ENCODE measurements around the gene CFL1. TPM values are rescaled to one million over a fixed set of nuclear protein-coding genes. Genes with fewer than 3 reads are reported as not detected.

The CFL1 gene
- total and polyA plus RNA-seq, 2 of the 8 experiments (the other 6 are each of a cell fraction or from before 2014, with no cell fraction given), result 1,252 to 1,365 TPM

DNA sequence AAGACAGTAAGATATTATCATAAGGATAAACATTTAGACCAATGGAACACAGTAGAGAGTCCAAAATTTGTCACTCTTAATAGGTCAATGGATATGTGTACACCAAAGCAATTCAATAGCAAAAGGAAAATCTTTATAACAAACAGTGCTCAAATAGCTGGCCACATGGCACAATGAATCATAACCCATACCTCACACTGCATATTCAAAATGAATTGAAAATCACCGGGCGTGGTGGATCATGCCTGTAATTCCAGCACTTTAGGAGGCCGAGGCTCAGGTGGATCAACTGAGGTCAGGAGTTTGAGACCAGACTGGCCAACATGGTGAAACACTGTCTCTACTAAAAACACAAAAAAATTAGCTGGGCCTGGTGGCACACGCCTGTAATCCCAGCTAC is 15.8 kb downstream of the CFL1 start:
- Histone ChIP-seq H3K9me3 (ENCODE audit: insufficient read depth in 2 of 2, low read depth in 1 of 2, low read length in 1 of 2) (no peaks in the 10 kb centered on the region), H3K36me3 (ENCODE audit: control insufficient read depth in 2 of 4, insufficient read depth in 4 of 4, low read length in 3 of 4) (no peaks in the 10 kb centered on the region), H3K27me3 (replicated peaks in 1 of 4; ENCODE audit: control insufficient read depth in 3 of 4, extremely low read depth in 1 of 4, insufficient read depth in 3 of 4, low read length in 3 of 4) (no peaks in the 10 kb centered on the region), H2BK120ac (replicated peaks; ENCODE audit: low read depth, low read length) (no peak overlapping the region), H3K27ac (ENCODE audit: low read depth, low read length) (no peak overlapping the region), H3K4me1 (replicated peaks in 1 of 4; ENCODE audit: control insufficient read depth in 3 of 4, insufficient read depth in 4 of 4, low read length in 3 of 4) (no peaks in the 10 kb centered on the region), H3K4me2 (ENCODE audit: insufficient read depth in 1 of 2, low read depth in 2 of 2, low read length in 2 of 2) (no peak overlapping the region), H3K56ac (replicated peaks; ENCODE audit: insufficient read length, low read depth, low read length) (no peak overlapping the region), H3K23me2 (ENCODE audit: low read depth, low read length) (no peaks in the 10 kb centered on the region), H3K79me2 (ENCODE audit: control insufficient read depth in 1 of 2, insufficient read depth in 2 of 2, low read length in 2 of 2) (no peaks in the 10 kb centered on the region), H4K20me1 (replicated peaks in 1 of 2; ENCODE audit: control insufficient read depth in 1 of 2, insufficient read depth in 2 of 2, low read length in 2 of 2) (no peaks in the 10 kb centered on the region), H2AFZ (ENCODE audit: low read length) (no peak overlapping the region), H3K18ac (ENCODE audit: extremely low read depth, low read length) (no peak overlapping the region), H2BK12ac (ENCODE audit: low read depth, low read length) (no peak overlapping the region), H3K9ac (replicated peaks in 1 of 4; ENCODE audit: extremely low read depth in 1 of 4, low read depth in 3 of 4, low read length in 3 of 4) (no peak overlapping the region), H3K23ac (ENCODE audit: insufficient read length) (no peak overlapping the region), H2AK5ac (ENCODE audit: low read depth, low read length) (no peak overlapping the region), H2BK5ac (ENCODE audit: low read depth, low read length) (no peak overlapping the region), H3K4ac (replicated peaks; ENCODE audit: insufficient read length, low read depth, low read length) (no peak overlapping the region), H4K5ac (ENCODE audit: insufficient read length, low read depth, low read length) (no peak overlapping the region), H3K79me1 (ENCODE audit: low read depth, low read length) (no peaks in the 10 kb centered on the region), H2BK20ac (ENCODE audit: low read length) (no peak overlapping the region), H4K8ac (ENCODE audit: extremely low read depth, insufficient read depth, low read length) (no peak overlapping the region), H4K91ac (replicated peaks; ENCODE audit: insufficient read length, low read length) (no peak overlapping the region), H3K14ac (ENCODE audit: insufficient read length) (no peak overlapping the region), H2BK15ac (ENCODE audit: low read length) (no peak overlapping the region), H3K4me3 (ENCODE audit: extremely low read depth in 1 of 4, insufficient read depth in 2 of 4, low read depth in 3 of 4, low read length in 4 of 4) (no peak overlapping the region)
- TF ChIP-seq CHD2 (IDR thresholded peaks at IDR 0.05; ENCODE audit: low read length) (no peak), CHD1 (IDR thresholded peaks at IDR 0.05; ENCODE audit: low read depth, low read length) (no peak), TBP (IDR thresholded peaks at IDR 0.05; ENCODE audit: low read depth, low read length) (no peak), TCF12 (IDR thresholded peaks at IDR 0.05; ENCODE audit: low read depth, low read length) (no peak), SAP30 (IDR thresholded peaks at IDR 0.05; ENCODE audit: insufficient read depth, insufficient replicate concordance, low read length) (no peak), BACH1 (IDR thresholded peaks at IDR 0.05; ENCODE audit: low read length) (no peak), SP4 (IDR thresholded peaks at IDR 0.05; ENCODE audit: low read length) (no peak), POU5F1 (IDR thresholded peaks at IDR 0.05; ENCODE audit: low read depth, low read length) (no peak)
- CTCF ChIA-PET (ENCODE audit: partially characterized antibody), result interaction anchor here (1.9 to 15.2 kb wide), 3 partner anchors 9 to 43 kb away, joined by 7 to 283 read pairs (median 48); partner anchors contain the start of genes CCDC85B, CTSW, FIBP and SNX32
- no peak for FAIRE-seq
- WGBS, 2 experiments (ENCODE audit: extremely low coverage in 1 of 2, insufficient coverage in 1 of 2, insufficient read length in 1 of 2, insufficient replicate concordance in 2 of 2, low coverage in 1 of 2, low lambda C conversion rate in 2 of 2, missing lambda C conversion rate in 1 of 2), result 95% methylated on average over 4 of the region's 4 CpGs; no CpG with 5 or more reads in 1 of the 2 experiments
- POLR2A ChIA-PET (ENCODE audit: partially characterized antibody), result interaction anchor here (1.5 to 38.3 kb wide), 2 partner anchors 9 to 33 kb away, joined by 5 to 1071 read pairs; partner anchors contain the start of genes CCDC85B, CFL1, CTSW and EFEMP2
- DNase-seq (ENCODE audit: low read depth in 1 of 2, low spot score in 2 of 2), result no peak

All from H1 (cell line).